CD1c-positive myeloid dendritic cell (primary cell): ENCODE results near the gene TUT7.
"Not testable (repeated sequence)": the region's sequence is repeated elsewhere in the genome, so short reads cannot be mapped to it uniquely, and the experiment has no call there.

Experiments
- DNase-seq: peaks from one replicate; pipeline ENCODE4 v3.0.0-alpha.2; 2016; ENCODE audit errors: extremely low spot score

The TUT7 gene

DNA sequence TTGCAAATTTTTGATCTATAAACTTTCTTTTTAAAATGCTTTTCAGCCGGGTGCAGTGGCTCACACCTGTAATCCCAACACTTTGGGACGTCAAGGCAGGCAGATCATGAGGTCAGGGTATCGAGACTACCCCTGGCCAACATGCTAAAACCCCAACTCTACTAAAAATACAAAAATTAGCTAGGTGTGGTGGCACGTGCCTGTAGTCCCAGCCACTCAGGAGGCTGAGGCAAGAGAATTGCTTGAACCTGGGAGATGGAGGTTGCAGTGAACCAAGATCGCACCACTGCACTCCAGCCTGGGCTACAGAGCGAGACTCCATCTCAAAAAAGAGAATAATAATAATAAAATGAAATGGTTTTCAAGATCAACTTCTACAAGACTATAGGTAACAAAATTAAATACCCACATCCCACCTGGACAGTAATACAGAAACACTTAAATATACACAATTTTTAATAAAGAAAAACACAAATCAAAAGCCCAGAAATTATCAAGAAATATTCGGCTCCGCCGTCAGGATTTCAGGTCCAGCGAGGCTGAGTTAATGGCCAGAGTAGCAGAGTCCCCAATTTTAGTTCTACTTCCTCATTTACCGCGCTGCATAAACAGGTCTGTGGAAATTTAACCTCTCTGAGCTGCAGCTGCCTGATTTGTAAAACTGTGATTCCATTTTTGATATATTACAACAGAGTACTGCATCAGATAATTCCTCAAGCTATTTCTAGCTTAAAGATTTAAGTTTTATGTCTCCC is 4.0 kb downstream of the TUT7 start:
- peak; percentile 68 for DNase-seq

DNA sequence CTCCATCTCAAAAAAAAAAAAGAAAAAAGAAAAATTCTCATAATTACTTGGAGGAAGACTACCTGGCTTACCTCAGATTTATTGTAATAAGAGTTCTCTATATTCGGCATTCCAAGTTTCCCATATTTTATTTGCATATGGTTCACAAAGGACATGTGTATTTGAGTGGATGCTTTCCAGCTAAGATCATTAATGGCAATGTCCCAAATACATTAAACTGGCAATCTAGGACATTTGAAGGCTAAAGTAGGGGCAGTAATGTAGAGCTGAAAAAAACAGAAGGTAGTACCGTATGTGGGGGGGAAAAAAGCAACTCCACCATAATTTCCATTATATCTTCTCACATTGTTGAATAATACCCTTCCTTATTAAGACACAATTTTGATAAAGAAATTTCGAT is 4.9 kb downstream of the TUT7 start:
- DNase-seq, result no peak

DNA sequence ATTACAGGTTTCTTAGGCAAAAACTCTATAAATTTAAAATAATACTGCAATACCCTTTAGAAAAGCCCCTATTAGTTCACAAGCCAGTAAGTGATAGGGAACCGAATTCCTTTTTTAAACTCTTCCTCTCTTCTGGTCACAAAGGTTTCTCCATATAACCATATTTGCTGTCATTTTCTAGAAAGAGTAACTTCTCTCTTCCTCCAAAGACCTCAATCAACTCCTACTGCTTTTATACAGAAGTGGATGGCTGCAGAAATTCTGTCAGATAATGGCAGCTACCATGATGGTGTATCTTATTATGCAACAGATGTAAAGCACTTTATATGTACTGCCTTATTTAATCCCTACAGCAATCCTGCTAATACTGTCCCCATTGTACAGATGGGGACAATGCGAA is 6.2 kb downstream of the TUT7 start:
- DNase-seq, result peak; percentile 51

DNA sequence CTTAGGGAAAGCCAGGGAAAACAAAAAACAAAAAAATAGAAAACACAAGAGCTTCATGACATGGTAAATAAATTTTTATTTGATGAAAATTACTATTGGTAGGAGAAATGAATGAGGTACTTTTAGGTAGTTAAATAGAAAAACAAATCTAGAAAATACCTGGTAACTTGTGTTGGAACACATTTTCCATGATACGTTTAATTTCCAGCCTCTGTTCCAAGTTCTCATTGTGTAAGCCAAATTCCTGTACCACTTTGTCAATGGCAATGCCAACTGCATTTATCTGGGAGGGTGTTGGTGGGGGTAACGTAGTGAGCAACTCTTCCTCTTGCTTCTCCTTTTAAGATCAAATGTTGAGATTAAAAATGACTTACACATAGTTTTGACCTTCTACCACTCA is 9.4 kb downstream of the TUT7 start:
- DNase-seq, result no peak

DNA sequence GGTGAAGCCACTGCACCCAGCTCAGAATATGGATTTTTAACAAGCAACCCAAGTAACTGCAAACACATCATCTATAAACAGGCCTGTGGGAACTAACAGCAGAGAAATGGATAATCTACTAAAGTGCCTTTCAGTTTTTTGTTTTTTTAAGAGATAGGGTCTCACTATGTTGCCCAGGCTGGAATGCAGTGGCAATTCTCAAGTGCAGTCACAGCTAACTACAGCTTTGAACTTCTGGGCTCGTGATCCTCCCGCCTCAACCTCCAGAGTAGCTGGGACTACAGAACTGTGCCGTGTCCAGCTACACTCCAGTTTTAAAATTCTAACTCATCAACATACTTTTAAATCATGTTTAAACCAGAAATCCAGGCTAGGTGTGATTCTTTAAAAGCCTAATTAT is 11.9 kb downstream of the TUT7 start:
- DNase-seq, result no peak

DNA sequence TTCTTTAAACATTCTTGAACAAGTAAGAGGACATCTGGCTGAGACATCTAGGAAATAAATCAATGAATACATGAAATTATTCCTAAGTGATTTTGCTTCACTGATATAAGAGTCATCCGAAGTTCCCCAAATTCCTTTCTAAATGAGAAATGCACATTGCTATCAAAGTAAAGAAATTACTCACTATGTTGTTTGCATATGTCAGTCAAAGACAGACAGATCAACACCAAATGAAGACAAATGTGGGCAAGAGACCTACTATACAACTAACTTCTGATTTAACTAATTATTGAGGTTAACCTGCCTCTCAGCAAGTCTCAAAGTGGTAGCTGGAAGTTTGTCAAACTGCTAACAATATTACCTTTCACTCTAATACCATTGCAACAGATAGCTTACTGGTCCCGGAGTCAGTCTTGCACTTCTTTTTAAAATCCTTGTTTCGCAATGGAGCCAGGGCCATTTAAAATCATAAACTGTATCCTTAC is 13.2 kb downstream of the TUT7 start:
- peak; percentile 45 for DNase-seq

DNA sequence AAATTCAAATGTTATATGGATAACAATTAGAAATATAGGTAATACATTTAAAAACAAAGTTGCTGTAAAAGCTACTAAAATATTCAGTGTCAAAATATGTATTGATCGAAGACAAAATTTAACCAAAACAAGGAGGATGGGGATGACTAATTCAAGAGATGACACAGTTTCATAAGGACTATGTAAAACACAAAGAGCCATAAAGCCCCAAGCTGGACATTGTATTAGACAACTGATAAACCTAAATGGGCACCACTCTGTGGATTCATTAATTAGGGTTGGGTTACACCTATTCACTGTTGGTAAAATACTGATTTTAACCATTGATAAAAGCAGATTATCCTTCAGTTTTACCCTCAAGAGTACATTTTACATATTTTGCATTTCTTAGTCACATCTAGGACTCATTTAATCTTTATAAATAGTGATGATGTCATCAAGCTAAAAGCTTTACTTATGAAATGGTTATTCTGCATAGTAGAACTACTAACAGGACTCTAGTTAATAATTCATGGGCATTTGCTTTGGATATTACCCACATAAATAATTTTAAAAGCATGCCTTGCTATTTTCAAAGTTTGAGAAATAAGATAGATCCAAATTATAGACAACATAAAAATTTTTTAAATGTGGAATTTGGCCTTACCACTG is 13.7 kb downstream of the TUT7 start:
- no peak for DNase-seq

DNA sequence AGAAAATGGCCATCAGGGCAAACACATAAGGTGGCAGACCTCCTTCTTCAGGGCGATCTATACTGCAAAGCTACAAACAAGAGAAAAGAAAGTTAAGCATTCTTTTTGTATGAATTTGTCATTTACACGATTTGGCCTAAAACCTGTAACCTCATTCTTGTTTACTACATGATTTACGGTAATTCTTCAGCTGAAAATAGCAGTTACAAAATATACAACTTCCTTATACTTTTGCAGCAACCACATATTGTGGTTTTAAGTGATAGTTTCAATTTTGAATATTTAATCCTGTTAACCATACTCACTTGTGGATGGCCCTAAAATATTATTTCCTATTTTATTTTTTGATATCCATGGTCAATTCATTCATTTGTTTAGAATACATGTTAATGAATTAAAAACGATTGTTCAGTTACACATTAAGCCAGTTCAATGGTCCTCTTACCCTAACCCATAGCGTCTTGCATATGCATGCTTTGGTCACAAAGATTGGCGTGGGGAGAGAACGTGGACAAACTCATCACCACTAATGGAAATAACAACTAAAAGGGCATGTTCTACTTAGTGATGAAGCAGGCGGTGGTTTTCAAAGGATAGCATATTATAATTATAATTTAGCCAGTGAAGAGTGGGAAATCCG is 16.6 kb downstream of the TUT7 start:
- peak; percentile 64 for DNase-seq

DNA sequence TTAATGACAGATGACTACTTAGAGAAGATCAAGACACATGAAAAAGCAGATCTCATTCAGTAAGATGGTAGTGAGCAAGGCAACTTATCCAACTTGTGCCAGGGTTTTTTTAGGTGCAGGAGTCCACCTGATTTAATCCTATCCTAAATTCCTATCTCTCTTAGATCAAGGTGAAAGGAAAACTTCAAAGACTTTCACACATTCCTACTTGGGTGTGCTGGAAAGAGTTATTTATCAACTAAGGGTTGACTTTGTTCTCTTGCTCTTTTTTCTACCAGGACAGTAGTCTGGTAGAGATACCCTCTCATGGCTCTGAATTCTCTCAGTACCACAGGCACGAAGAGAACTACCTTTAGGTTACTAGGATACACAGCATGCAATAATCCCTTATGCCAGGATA is 18.2 kb downstream of the TUT7 start:
- no peak for DNase-seq

DNA sequence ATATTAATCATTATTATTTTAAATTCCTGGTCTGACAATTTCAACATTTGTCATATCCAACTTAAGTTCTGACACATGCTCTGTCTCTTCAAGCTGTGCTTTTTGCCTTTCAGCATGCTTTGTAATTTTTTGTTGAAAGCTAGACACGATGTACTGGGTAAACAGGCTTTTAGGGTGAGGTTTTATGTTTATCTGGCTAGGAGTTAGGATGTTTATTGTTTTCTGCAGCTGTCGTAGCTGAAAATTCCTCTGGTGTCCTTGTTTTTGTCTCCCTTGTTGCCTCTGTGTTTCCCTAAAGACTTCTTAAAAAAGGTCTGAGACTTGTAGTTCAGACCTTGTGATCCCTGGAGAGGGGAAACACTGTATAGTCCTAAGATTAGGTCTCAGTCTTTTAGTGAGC is 20.6 kb downstream of the TUT7 start:
- DNase-seq, result no peak

DNA sequence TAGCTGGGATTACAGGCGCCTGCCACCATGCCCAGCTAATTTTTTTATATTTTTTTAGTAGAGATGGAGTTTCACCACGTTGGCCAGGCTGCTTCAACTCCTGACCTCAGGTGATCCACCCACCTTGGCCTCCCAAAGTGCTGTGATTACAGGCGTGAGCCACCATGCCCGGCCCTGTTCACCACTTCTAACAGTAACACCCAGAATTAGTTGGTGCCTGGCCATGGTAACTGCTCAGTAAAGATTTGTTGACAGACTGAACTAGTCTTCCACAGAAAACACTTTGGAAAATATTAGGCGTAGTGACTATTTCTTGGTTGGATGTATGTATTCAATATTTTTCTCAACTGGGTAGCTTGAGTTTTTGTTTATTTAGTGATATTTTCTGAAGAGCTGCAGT is 24.0 kb downstream of the TUT7 start:
- DNase-seq, result no peak

DNA sequence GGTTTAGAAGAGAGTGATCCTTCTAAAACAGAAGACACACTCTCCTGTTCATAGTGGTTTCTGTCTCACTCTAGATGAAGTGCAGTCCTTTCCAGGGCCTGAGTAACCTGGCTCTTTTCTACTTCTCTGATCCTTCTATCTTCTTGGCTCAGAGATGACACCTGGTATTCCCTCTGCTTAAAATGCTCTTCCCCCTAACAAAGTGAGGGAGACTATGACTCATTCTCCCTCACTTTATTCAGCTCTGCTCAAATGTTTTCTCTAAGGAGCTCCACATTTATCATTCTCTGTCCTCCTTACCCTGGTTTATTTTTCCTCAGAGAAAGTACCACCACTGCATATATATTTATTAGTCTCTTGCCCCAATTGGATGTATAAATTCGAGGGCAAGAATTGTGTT is 24.6 kb downstream of the TUT7 start:
- no peak for DNase-seq

DNA sequence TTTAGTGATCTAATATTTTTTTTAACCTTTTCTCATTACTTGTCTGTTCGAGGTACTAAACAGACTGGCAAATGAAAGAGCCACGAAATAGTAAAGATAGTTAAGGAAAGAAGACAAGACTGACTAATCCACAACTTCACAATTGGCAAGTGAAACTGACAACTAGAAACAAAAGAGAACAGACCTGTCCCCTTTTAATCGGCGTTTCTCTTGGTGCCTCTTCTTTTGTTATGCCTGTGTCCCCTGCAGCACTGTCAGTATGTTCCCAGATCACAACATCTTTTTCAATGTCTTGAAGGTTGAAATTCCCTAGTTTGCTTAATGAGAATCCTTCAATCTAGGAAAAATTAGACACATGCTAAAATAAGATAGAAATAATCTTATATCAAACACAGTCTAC is 26.1 kb downstream of the TUT7 start:
- no peak for DNase-seq

DNA sequence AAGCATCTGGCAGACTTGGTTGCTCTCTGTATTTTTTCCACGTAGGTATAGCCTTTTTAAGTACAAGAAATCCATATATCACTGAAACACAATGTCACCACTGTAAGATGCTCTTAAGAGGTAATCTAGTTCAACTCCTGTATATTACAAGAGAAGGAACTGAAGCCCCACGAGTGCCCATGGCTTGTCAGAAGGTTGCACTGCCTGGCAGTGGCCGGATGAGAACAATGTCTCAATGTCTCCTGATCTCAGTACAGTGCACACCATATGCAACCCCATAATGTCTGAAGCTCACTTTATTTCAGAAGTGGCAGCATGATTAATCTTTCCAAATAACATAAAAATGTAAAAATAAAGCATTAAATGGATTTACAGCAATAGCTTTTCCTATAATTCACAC is 27.7 kb downstream of the TUT7 start:
- DNase-seq, result no peak

DNA sequence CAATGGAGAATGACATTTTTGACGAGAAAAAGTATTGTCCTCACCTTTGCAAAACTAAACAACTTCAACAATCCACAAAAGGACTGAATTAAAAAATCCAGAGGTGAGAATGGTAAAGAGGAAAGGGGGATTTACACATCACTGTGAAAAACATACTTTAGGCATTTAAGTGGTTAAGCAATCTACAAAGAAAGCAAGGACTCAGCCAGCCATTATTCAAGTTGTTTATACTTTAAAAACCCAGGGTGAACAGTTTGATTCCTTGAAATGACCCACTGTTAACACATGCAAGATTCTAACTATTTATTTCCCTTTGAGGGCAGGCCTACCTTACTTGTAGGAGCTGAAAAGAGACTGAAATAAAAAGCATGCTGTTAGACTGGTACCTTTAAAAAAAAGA is 29.3 kb downstream of the TUT7 start:
- no peak for DNase-seq

DNA sequence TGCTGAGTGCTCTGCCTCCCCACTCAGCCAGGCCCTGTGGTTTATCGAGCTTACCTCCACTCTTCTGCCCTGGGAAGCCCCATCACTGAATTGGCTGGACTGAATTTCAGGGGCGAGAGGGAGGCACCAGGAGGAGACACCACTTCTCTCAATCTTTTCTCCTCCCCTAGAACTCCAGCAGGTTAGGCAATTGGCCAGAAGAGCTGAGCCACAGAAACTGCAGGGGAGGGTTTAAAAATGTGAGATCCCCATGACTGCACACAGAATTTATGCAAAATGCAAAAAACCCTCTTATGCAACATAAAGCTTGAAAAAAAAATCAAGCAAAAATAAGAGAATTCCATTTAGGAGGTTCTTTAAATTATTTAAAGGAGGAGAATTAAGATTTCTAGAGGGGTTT is 29.9 kb downstream of the TUT7 start:
- DNase-seq, result no peak

DNA sequence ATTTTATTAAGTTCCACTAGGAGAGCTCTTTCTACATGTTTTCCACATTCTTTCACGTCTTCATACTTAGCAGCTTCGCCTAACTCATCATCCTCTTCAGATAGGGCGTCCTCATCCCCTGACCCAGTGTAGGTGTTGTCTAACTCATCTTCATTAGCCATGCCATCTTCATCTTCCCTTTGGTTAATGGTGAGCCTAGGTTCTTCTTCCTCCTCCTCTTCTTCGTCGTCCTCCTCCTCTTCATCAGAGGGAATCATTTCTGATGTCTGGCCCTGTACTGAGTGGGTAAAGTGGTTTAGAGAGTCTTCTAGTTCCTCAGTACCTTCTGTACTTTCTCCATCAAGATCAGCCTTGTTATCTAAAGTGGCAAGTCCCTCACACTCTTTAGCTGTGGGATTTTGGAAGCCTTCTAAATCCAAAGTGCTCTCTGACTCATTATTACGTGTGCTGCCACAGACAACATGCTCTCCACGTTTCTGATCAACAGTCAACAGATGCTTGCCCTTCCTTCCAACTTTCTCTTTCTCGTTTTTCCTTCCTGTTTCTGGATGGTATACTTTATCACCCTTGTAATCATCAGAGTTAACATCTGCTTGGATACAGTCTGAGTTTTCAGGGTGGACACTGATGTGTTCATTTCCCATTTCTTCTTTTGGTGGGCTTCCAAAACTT is 31.1 kb downstream of the TUT7 start:
- no peak for DNase-seq

DNA sequence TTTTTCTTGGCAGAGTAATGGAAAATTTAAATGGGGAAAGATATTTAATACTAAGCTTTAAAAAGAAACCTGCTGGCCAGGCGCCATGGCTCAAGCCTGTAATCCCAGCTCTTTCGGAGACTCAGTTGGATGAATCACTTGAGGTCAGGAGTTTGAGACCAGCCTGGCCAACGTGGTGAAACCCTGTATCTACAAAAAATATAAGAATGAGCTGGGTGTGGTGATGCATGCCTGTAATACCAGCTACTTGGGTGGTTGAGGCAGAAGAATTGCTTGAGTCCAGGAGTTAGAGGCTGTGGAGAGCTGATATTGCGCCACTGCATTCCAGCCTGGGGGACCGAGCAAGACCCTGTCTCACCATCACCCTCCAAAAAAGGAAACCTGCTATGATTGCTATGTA is 32.8 kb downstream of the TUT7 start:
- DNase-seq, result no peak

DNA sequence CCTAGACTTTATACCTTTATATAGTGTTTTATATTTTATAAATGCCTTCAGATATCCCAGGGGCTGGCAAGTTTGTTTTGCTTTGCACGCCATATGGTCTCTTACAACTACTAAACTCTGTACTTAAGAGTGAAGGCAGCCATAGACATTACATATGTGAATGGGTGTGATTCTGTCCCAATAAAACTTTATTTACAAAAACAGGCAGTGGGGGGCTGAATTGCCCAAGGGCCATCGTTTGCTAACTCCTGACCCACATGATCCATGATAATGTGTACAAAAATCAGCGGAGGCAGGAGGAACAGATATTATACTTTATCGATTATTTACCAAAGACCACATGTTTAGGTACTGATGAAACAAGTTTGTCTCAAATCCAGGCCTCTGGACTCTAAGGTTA is 36.0 kb downstream of the TUT7 start:
- DNase-seq, result no peak

DNA sequence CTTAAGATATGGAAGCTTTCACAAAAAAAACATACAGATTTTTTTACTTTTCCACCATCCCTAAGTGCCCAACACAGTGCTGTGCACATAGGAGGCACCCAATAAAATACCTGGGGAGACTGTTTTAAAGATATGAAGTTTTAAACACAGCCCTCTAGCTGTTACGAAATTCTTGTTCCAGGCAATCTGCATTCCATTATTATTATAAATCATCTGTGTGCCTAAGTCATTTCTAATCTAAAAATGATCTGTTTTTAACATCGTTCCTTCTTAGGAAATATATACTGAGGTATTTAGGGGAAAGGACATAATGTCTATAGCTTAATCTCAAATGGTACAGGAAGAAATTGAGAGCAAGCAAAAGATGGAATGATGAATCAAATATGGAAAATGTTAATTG is 39.1 kb downstream of the TUT7 start:
- no peak for DNase-seq

DNA sequence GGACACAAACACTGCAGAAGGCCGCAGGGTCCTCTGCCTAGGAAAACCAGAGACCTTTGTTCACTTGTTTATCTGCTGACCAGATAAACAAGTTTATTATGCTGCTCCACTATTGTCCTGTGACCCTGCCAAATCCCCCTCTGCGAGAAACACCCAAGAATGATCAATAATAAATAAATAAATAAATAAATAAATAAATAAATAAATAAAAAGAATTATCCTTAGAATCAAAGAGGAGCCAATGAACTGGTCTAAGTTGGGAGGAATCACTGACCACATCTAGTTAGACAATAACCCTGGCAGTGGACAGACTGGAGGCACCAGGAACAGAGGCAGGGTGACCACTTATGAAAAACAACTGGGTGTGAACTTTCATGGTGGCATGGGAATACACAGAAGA is 41.3 kb downstream of the TUT7 start:
- DNase-seq, result not testable (repeated sequence)

DNA sequence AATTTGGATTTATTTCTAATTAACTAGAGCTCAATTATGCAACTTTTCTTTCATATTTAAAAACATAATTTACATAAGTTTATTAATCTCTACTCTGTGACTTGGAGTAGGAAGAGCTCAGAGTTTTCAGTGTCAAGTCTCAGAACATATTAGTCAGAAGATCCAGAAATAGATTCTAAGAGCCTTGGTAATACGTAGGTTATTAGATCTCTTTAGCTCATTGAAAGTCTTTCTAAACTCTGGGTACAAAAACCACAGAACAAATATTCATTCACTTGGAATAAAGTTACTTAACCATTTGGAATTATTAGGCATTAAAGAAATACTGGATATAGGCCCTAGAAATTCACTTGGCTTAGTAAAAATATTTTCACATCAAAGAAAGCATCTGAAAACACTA is 45.5 kb downstream of the TUT7 start:
- no peak for DNase-seq
